ENCODE measurements around the gene ATG4B.

ATG4B gene

GRCh38 chr2:241649927-241650326 is 12.4 kb downstream of the ATG4B start:
- Histone ChIP-seq H3K4me2 (ENCODE audit: low read depth, low read length, poor library complexity, severe bottlenecking) (no peak overlapping the region), H3K79me2 (ENCODE audit: insufficient read depth, low read length) (peaks cover 66% of the 10 kb centered on the region), H3K9ac (ENCODE audit: low read length) (no peak overlapping the region), H3K4me3 (ENCODE audit: insufficient read depth, low read length, poor library complexity, severe bottlenecking) (no peak overlapping the region), H3K27me3 (ENCODE audit: low read length) (no peaks in the 10 kb centered on the region), H3K27ac (ENCODE audit: low read depth, low read length) (no peak overlapping the region), H3F3A (ENCODE audit: insufficient read depth) (no peaks in the 10 kb centered on the region), H2AFZ (ENCODE audit: low read depth, low read length, severe bottlenecking) (no peak overlapping the region), H3K9me3 (ENCODE audit: insufficient read depth, low read length) (no peaks in the 10 kb centered on the region), H4K20me1 (ENCODE audit: low read depth, low read length) (no peaks in the 10 kb centered on the region; the same call in 1 of the 2 replicates), H3K36me3 (ENCODE audit: low read length) (0 out of 2 replicates have a peak, but pooled peaks cover 3% of the 10 kb centered on the region), H3K9me2 (replicated peaks; ENCODE audit: insufficient read depth, low read length) (no peaks in the 10 kb centered on the region)
- no peak for TF ChIP-seq EZH2phosphoT487 (conservative IDR thresholded peaks at IDR 0.05; ENCODE audit: low read length)
- TF ChIP-seq CTCF (IDR thresholded peaks at IDR 0.05; ENCODE audit: insufficient read depth, low read length, poor library complexity, severe bottlenecking): no peak

DNA sequence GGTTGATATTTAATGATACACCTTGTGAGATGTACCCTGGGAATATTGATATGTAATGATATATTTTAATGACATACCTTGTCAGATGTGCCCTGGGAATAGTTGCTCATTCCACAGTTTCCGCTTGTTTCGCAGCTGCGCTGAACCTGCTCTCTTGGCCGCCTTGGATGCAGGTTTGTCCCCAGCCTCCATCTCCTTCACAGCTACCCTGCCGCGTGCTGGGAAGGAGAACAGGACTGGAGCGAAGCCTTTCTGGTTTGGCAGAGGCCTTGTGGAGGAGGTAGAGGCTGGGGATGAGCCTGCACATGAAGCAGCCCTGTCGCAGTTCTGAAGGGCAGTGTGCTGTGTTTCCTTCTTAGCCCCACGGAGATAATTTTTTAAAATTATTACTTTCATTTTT is 14.6 kb downstream of the ATG4B start:
- Histone ChIP-seq H4K20me1 (ENCODE audit: low read depth, low read length) (no peaks in the 10 kb centered on the region), H3K9ac (ENCODE audit: low read length) (no peak overlapping the region), H3K4me3 (ENCODE audit: insufficient read depth, low read length, poor library complexity, severe bottlenecking) (no peak overlapping the region), H3K9me2 (replicated peaks; ENCODE audit: insufficient read depth, low read length) (no peaks in the 10 kb centered on the region), H3K79me2 (ENCODE audit: insufficient read depth, low read length) (peaks cover 44% of the 10 kb centered on the region), H3K36me3 (ENCODE audit: low read length) (0 out of 2 replicates have a peak, but pooled peaks cover 3% of the 10 kb centered on the region), H3K9me3 (ENCODE audit: insufficient read depth, low read length) (no peaks in the 10 kb centered on the region), H3F3A (ENCODE audit: insufficient read depth) (no peaks in the 10 kb centered on the region), H3K27ac (ENCODE audit: low read depth, low read length) (no peak overlapping the region), H3K4me2 (ENCODE audit: low read depth, low read length, poor library complexity, severe bottlenecking) (no peak overlapping the region), H3K27me3 (ENCODE audit: low read length) (no peaks in the 10 kb centered on the region), H2AFZ (ENCODE audit: low read depth, low read length, severe bottlenecking) (no peak overlapping the region)
- TF ChIP-seq CTCF (IDR thresholded peaks at IDR 0.05; ENCODE audit: insufficient read depth, low read length, poor library complexity, severe bottlenecking): no peak
- TF ChIP-seq EZH2phosphoT487 (conservative IDR thresholded peaks at IDR 0.05; ENCODE audit: low read length): no peak

GRCh38 chr2:241652722-241653121 is 15.2 kb downstream of the ATG4B start:
- Histone ChIP-seq H3K9ac (ENCODE audit: low read length) (no peak overlapping the region), H3K4me3 (ENCODE audit: insufficient read depth, low read length, poor library complexity, severe bottlenecking) (no peak overlapping the region), H3K79me2 (ENCODE audit: insufficient read depth, low read length) (peaks cover 38% of the 10 kb centered on the region), H3F3A (ENCODE audit: insufficient read depth) (no peaks in the 10 kb centered on the region), H3K36me3 (ENCODE audit: low read length) (0 out of 2 replicates have a peak, but pooled peaks cover 3% of the 10 kb centered on the region), H3K9me3 (ENCODE audit: insufficient read depth, low read length) (no peaks in the 10 kb centered on the region), H2AFZ (ENCODE audit: low read depth, low read length, severe bottlenecking) (no peak overlapping the region), H3K9me2 (replicated peaks; ENCODE audit: insufficient read depth, low read length) (no peaks in the 10 kb centered on the region), H4K20me1 (ENCODE audit: low read depth, low read length) (no peaks in the 10 kb centered on the region), H3K27me3 (ENCODE audit: low read length) (no peaks in the 10 kb centered on the region), H3K4me2 (ENCODE audit: low read depth, low read length, poor library complexity, severe bottlenecking) (no peak overlapping the region), H3K27ac (ENCODE audit: low read depth, low read length) (no peak overlapping the region)
- TF ChIP-seq CTCF (IDR thresholded peaks at IDR 0.05; ENCODE audit: insufficient read depth, low read length, poor library complexity, severe bottlenecking) (no peak), EZH2phosphoT487 (conservative IDR thresholded peaks at IDR 0.05; ENCODE audit: low read length) (no peak)
